Ovary (tissue), 9 donors: ENCODE results near the gene CCDC167. TPM values are rescaled to one million over a fixed set of nuclear protein-coding genes. Genes with fewer than 3 reads are reported as not detected.

ENCODE experiments used
- DNase-seq, 5 donors: peaks; one replicate each; pipeline ENCODE4 v3.0.0-alpha.2; 2019 to 2020
- H3K27ac ChIP-seq, 2 donors: fragments of 200-600 bp; one replicate each; pipeline versions ENCODE4 v1.5.1 to v1.8.0; 2019 to 2022
- H3K27me3 ChIP-seq: fragments of 200-600 bp; one replicate; pipeline ENCODE4 v1.8.0; 2022
- H3K36me3 ChIP-seq: fragments of 200-600 bp; sonication (generic); one replicate; pipeline ENCODE4 v1.5.1; 2019
- H3K4me1 ChIP-seq: one replicate; pipeline ENCODE4 v1.8.1; 2013; ENCODE audit warnings: mild to moderate bottlenecking, moderate library complexity; ENCODE audit not compliant: insufficient read depth
- H3K4me3 ChIP-seq: fragments of 200-600 bp; sonication (generic); one replicate; pipeline ENCODE4 v1.5.1; 2017
- H3K9me3 ChIP-seq, 2 donors: fragments of 200-600 bp in 1 of 2; sonication (generic) in 1 of 2; one replicate each; pipeline versions ENCODE4 v1.5.1 to v1.8.1; 2013 to 2019; ENCODE audit warnings: mild to moderate bottlenecking in 1 of 2, moderate library complexity in 1 of 2
- CTCF ChIP-seq, 3 donors: fragments of 450-650 bp in 2 of 3; fragments of 200-600 bp in 1 of 3; IDR thresholded peaks; one replicate each; pipeline versions ENCODE4 v1.5.1 to v1.8.0; 2016 to 2022; ENCODE audit warnings: antibody characterized with exemption in 3 of 3, mild to moderate bottlenecking in 1 of 3
- EP300 ChIP-seq: sonication (generic); formaldehyde crosslinking; IDR thresholded peaks from one replicate; pipeline ENCODE4 v1.6.1; 2017; ENCODE audit warnings: antibody characterized with exemption
- POLR2A ChIP-seq: fragments of 450-650 bp; IDR thresholded peaks from one replicate; pipeline ENCODE4 v1.6.1; 2017; ENCODE audit warnings: antibody characterized with exemption, mild to moderate bottlenecking, moderate library complexity
- WGBS, 3 donors: extraction: QIAGEN DNeasy Blood & Tissue Kit in 1 of 3; methylation state at CpG; one replicate each; pipeline versions ENCODE4 v1.1.5 to v1.1.7; 2013 to 2017; 5-methylcytosine and 5-hydroxymethylcytosine counted together
- intact Hi-C, 4 donors: fragments of 100-400 bp; cut with DNase I; formaldehyde crosslinking; loops; one replicate each; pipeline versions ENCODE4 v1.11.0 to v1.15.1; 2022 to 2023
- polyA plus RNA-seq, 2 donors: library from polyadenylated mRNA; stranded (reverse); fragments of 200-250 nt in 1 of 2; fragments of 350-450 nt in 1 of 2; fragmentation: Illumina TruSeq in 1 of 2; extraction: RNeasy Lipid Tissue Mini Kit (QIAGEN cat#74804) in 1 of 2; gene quantifications; one replicate each; pipeline ENCODE4 v1.2.3, GENCODE V29; 2013 to 2014
- total RNA-seq, 7 donors: library from RNA; depleted of rRNA in 2 of 7; stranded (reverse); fragments of >200 nt in 2 of 7; fragmentation: NEBNext Ultra II Directional in 3 of 7; extraction: Animal tissue kit (Norgen Biotek cat#: 25700) in 3 of 7; gene quantifications; one replicate each; pipeline versions ENCODE4 v1.1.0 to v1.2.4, GENCODE V29; 2016 to 2023
- donor health status: DM: no; HTN: no; CAD: no; lungs with moderate emphysema.
- donor health status: DM: no; HTN: no; CAD: no.
- donor health status: Bipolar disorder and iron deficiency.
- donor health status: DM: yes; HTN: yes; CAD: no.
- donor health status: DM: no; HTN: no; CAD: no.
- donor health status: DM: yes; HTN: yes; CAD: no.

CCDC167 gene
- total and polyA plus RNA-seq, 9 donors: 4.4 to 21.9 (median 9.0) TPM

- no peaks in the 10 kb centered on the region for H3K27me3 ChIP-seq
- no peaks in the 10 kb centered on the region for H3K4me1 ChIP-seq
- H3K36me3 ChIP-seq: no peaks in the 10 kb centered on the region
- DNase-seq: no peak
- no peaks in the 10 kb centered on the region for H3K9me3 ChIP-seq
- no peak overlapping the region for H3K4me3 ChIP-seq
- TF ChIP-seq CTCF (IDR thresholded peaks at IDR 0.05) (no peak), EP300 (no peak), POLR2A (no peak)
- intact Hi-C loops: loop anchor here in 2 of 4 donors (10.0 kb wide), 2 partner anchors 213 to 1013 kb away; partner anchors contain the start of gene MDGA1 (in 1 of the 2)
- H3K27ac ChIP-seq: no peak overlapping the region
- 69 to 72% (median 69%) methylated on average over 15 of the region's 15 CpGs for WGBS, 3 donors
These were observed 17.7 kb downstream of the CCDC167 start for GRCh38 chr6:37481711-37482605.

GRCh38 chr6:37480951-37481534 lies 18.6 kb downstream of the CCDC167 start:
- Histone ChIP-seq H3K4me1 (no peaks in the 10 kb centered on the region), H3K4me3 (no peak overlapping the region), H3K27me3 (no peaks in the 10 kb centered on the region), H3K36me3 (no peaks in the 10 kb centered on the region), H3K27ac (no peak overlapping the region), H3K9me3 (no peaks in the 10 kb centered on the region)
- intact Hi-C loops: loop anchor here in 2 of 4 donors (10.0 kb wide), 2 partner anchors 214 to 1014 kb away; partner anchors contain the start of gene MDGA1 (in 1 of the 2)
- no peak for DNase-seq
- 56 to 59% (median 59%) methylated on average over 7 of the region's 7 CpGs for WGBS, 3 donors
- no peak for TF ChIP-seq EP300
- TF ChIP-seq CTCF (IDR thresholded peaks at IDR 0.05): no peak
- TF ChIP-seq POLR2A: no peak

GRCh38 chr6:37480118-37480736 lies 19.5 kb downstream of the CCDC167 start:
- no peaks in the 10 kb centered on the region for H3K4me1 ChIP-seq
- no peak for DNase-seq
- H3K27me3 ChIP-seq: no peaks in the 10 kb centered on the region
- no peaks in the 10 kb centered on the region for H3K9me3 ChIP-seq
- intact Hi-C loops: loop anchor here in 2 of 4 donors (10.0 kb wide), 2 partner anchors 215 to 1015 kb away; partner anchors contain the start of gene MDGA1 (in 1 of the 2)
- TF ChIP-seq CTCF (IDR thresholded peaks at IDR 0.05): no peak
- no peak for TF ChIP-seq POLR2A
- TF ChIP-seq EP300: no peak
- H3K27ac ChIP-seq: no peak overlapping the region
- 73 to 93% (median 85%) methylated on average over 1 of the region's 1 CpG for WGBS, 3 donors
- H3K4me3 ChIP-seq: no peak overlapping the region
- H3K36me3 ChIP-seq: no peaks in the 10 kb centered on the region

- H3K27me3 ChIP-seq: no peaks in the 10 kb centered on the region
- H3K4me1 ChIP-seq: no peaks in the 10 kb centered on the region
- no peak for DNase-seq
- no peaks in the 10 kb centered on the region for H3K36me3 ChIP-seq
- intact Hi-C loops: loop anchor here in 1 of 4 donors (10.0 kb wide), 1 partner anchor 85 kb away; no protein-coding TSS in a partner anchor
- H3K4me3 ChIP-seq: no peak overlapping the region
- TF ChIP-seq EP300 (no peak), POLR2A (no peak), CTCF (IDR thresholded peaks at IDR 0.05) (no peak)
- 68 to 88% (median 86%) methylated on average over 6 of the region's 6 CpGs for WGBS, 3 donors
- H3K9me3 ChIP-seq: no peaks in the 10 kb centered on the region
- H3K27ac ChIP-seq: no peak overlapping the region
These were observed 20.3 kb downstream of the CCDC167 start for GRCh38 chr6:37479266-37479854.
